HG02798 (cell line): ENCODE measurements around the gene CEP43.

Experiments used
- ATAC-seq: cut with Tn5 transposase; IDR thresholded peaks from one replicate; pipeline ENCODE4 v1.9.1; 2021; ENCODE audit warnings: mild to moderate bottlenecking; ENCODE audit not compliant: unreplicated experiment, poor library complexity

CEP43 gene

DNA sequence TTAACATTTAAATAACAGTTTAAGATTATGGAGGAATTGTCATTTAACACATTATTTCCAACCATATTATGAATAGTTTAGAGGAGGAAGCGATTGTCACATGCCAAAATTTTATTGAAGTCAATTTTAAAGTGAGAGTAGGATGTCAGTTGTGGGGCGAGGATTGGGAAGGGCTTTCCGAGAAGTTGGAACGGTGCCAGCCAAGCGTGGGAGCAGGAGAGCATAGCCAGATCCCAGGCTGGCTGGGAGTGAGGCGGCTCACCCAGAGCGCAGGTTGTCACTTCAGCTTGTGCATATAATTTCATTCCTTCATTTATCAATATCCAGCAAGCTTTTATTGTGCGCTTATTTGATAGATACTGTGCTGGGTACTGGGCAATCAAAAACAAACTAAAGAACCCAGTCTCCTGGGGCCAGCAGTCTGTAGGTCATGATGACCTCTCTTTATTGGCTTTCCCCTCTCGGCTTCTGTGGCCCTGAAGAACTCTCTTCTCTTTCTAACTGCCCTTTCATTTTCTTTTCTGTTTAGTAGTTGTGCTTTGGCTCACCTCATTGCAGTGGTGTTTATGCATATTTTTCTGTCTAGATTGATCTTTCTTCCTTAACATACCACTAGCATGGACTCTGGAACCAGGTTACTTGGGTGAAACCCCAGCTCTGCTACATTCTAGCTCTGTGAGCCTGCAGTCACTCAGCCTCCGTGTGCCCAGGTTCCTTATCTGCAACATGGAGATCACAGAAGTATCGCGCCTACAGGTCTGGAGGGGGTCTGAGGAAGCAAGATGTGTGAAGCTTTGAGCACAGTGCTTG, 6.4 kb downstream of the CEP43 start:
- ATAC-seq = no peak

DNA sequence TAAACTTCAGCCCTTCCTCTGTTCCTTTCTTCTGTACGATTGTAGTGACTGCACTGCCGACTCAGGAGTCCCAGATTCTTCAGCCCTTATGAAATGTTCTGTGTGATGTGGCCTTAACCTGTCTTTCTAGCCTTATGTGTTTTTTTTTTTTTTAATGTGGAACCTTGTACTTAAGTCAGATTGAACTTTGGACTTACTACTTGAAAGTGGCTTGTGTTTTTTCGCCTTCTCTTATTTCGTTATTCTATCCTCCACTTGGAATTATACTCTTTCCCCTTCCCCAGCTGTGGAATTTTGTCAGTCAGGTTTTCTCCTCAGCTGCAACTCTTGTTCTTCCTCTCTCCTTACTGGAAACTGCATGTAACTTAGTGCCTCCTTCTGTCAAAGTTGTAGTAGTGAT, 8.8 kb downstream of the CEP43 start:
- no peak for ATAC-seq

DNA sequence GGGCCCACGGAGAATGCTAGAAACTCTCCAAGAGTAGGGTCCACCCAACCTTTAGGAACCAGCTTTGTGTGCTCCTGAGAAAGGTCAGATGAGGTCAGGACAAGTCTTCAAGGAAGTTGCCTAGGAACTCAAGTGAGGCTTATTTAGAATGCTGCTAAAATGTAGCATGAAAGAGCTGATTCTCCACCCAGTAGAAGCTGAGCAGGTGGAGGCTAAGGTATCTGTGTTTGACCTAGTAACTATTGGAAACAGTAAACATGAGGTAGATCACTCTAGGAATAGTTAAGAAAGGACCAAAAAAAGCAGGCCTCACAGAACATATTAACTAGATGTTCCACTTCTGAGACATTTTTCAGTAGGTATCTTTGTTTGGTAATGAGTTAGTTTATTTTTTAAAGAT, 13.9 kb downstream of the CEP43 start:
- ATAC-seq = no peak

DNA sequence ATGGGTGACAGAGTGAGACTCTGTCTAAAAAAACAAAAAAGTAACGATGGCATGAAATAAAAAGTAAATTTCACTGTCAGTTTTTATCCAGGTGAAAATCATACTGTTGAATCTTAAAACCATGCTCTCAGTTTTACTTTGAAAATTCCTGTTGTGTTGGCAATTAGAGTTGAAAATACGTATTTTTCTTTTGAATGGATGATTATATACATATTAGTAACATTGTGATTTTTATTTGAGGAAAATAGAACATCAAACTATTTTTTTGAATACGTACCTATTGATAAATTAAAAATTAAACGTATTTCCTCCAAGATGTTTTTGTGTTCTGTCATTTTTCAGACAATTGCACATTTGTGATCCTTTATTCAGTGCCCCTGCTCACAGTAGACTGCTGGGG, 14.7 kb downstream of the CEP43 start:
- ATAC-seq = no peak

GRCh38 chr6:167015302-167015701, 16.1 kb downstream of the CEP43 start:
- no peak for ATAC-seq

- ATAC-seq = peak; percentile 70
Measured at GRCh38 chr6:167020206-167020605, 21.0 kb downstream of the CEP43 start.

- no peak for ATAC-seq
Measured at GRCh38 chr6:167027308-167027707, 28.1 kb downstream of the CEP43 start.

- ATAC-seq = no peak
Measured at GRCh38 chr6:167027772-167028171, 28.6 kb downstream of the CEP43 start.

DNA sequence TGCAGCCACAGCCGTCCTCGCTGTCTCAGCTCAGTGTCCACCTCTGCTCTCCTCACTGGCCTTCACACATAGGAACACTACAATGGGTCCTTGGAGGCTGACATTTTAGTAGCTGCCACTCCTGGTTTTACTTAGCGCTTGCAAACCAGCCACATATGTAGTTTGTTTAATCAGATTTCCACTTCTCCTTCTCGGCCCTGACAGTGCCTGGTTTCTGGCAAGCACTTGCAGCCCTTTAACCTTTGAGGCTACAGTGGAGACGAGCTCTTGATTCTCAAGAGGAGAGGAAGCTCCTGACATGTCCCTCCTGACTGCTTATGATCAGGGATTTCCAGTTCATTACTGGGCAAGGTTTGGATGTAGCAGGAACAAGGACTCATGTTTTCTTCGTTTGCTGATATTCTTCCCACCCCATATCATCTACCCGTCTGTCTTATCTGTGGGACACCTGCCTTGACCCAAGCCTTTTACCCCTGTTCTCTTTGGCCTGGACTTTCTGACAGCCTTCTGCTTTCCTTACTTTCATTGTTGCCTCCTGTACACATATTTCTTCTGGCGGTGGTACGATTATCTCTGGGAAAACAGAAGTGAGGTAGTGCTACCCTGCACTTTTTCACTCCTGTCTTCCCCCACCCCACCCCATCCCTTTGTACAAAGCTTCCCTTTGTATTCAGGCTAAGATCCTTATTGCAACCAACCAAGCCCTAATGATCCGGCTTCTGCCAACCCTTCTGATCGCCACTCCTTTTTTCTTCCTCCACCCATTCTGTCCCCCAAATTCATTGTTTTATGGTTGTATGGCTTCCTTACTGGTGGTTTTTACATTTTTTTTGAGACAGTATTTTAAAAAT, 31.2 kb downstream of the CEP43 start:
- ATAC-seq = no peak

DNA sequence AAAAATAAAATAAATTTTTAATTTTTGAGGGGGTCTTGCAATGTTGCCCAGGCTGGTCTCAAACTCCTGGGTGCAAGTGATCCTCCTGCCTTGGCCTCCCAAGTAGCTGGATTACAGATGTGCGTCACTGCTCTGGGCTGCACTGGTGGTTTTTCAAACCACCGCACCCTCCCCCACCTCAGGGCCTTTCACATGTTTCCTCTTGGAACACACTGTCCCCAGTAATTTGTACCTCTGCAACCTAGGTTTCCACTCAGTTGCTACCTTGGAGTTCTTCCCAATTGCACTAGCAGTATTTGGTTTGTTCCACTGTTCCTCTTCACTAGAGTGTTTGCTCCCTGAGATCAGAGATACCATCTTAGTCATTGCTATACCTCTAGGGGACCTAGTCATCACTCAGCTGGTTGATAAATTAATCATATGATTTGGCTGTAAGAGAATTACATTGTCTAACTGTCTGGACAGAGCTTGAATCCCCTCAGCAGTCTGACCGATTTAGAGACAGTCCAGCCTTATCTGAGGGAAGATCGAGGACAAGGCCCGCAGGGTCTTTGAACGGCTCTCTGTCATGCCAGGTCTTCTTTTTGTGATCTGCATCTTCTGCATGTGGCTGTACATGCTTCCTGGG, 32.0 kb downstream of the CEP43 start:
- no peak for ATAC-seq

- ATAC-seq = no peak
Measured at GRCh38 chr6:167034056-167034455, 34.9 kb downstream of the CEP43 start.

- no peak for ATAC-seq
Measured at GRCh38 chr6:167037762-167038161, 38.6 kb downstream of the CEP43 start.

- no peak for ATAC-seq
Measured at GRCh38 chr6:167044696-167045095, 45.5 kb downstream of the CEP43 start.

DNA sequence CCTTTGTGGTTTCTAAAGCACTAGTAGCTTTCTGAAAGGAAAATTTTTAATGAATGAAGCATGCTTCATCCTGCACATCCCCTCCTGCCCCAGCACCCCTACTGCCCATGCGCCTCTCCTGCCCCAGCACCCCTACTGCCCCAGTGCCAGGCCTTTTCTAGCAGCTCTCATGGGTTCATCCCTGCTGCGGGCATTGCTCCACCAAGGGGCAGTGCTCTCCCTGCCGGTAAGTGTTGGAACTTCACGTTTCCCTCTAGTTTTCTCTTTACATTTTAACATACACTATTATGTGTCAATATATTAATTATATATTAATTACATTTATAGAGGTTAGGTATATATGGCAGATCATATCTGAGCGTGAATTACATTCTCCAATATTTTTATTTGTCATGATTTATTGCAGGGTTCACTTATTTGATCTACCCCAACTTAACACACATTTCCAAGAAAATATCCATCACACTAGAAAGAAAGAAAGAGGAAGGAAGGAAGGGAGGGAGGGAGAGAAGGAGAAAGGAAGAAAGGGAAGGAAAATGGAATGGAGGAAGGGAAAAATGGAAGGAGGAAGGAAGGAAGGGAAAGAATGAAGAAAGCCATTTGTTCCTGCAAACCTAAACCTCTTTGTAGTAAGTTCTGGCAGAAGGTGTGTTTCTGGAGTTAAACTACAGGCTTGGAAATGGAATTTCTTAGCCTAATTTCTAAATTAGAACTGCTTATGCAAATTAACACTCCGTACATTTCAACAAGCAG, 46.8 kb downstream of the CEP43 start:
- no peak for ATAC-seq

- ATAC-seq = peak; percentile 2
Measured at GRCh38 chr6:167046861-167047495, 47.8 kb downstream of the CEP43 start.

GRCh38 chr6:167047554-167047953, 48.4 kb downstream of the CEP43 start:
- peak; percentile 83 for ATAC-seq
